ENCODE data around the gene MTFR1L.

Gene MTFR1L

GRCh38 chr1:25819491-25820246 lies at the start of gene MTFR1L:
Gene MTFR1L (plus strand): TSS chr1:25819954. CDS start chr1:25823105, 3,151 bp downstream.
- DNase-seq, result peak; percentile 69

- no peak for DNase-seq
Measured at GRCh38 chr1:25770541-25771220, 49.1 kb upstream of the MTFR1L start.

- DNase-seq, result no peak
Measured at GRCh38 chr1:25771221-25772114, 48.3 kb upstream of the MTFR1L start.

GRCh38 chr1:25772164-25772563 lies 47.6 kb upstream of the MTFR1L start:
- no peak for DNase-seq

- no peak for DNase-seq
Measured at GRCh38 chr1:25772692-25773245, 47.0 kb upstream of the MTFR1L start.

- DNase-seq, result no peak
Measured at GRCh38 chr1:25773441-25774125, 46.2 kb upstream of the MTFR1L start.

GRCh38 chr1:25774206-25774803 lies 45.4 kb upstream of the MTFR1L start:
- DNase-seq, result no peak

GRCh38 chr1:25774921-25775771 lies 44.6 kb upstream of the MTFR1L start:
- DNase-seq, result peak; percentile 42

- DNase-seq, result no peak
Measured at GRCh38 chr1:25779388-25779787, 40.4 kb upstream of the MTFR1L start.

GRCh38 chr1:25779894-25780293 lies 39.9 kb upstream of the MTFR1L start:
- DNase-seq, result no peak

- DNase-seq, result no peak
Measured at GRCh38 chr1:25780318-25781129, 39.2 kb upstream of the MTFR1L start.

- DNase-seq, result no peak
Measured at GRCh38 chr1:25781130-25781433, 38.7 kb upstream of the MTFR1L start.

- peak; percentile 76 for DNase-seq
Measured at GRCh38 chr1:25782608-25783201, 37.0 kb upstream of the MTFR1L start.

- DNase-seq, result no peak
Measured at GRCh38 chr1:25784575-25785051, 35.1 kb upstream of the MTFR1L start.

GRCh38 chr1:25785333-25786067 lies 34.3 kb upstream of the MTFR1L start:
- no peak for DNase-seq

- no peak for DNase-seq
Measured at GRCh38 chr1:25786887-25787759, 32.6 kb upstream of the MTFR1L start.

- no peak for DNase-seq
Measured at GRCh38 chr1:25787760-25788166, 32.0 kb upstream of the MTFR1L start.

GRCh38 chr1:25790472-25790871 lies 29.3 kb upstream of the MTFR1L start:
- no peak for DNase-seq

Measured in NCI-H2107 (cell line).